Left ventricle myocardium inferior (tissue), 1 donor: ENCODE measurements around the gene CELA1. TPM values are rescaled to one million over a fixed set of nuclear protein-coding genes. Genes with fewer than 3 reads are reported as not detected.

Source experiments
- DNase-seq: peaks from one replicate; pipeline ENCODE4 v3.0.0-alpha.2; 2020
- H3K27ac ChIP-seq: fragments of 200-600 bp; replicated peaks from 2 replicates; pipeline ENCODE4 v1.8.0; 2021
- H3K27me3 ChIP-seq: fragments of 200-600 bp; 2 replicates; pipeline ENCODE4 v1.8.0; 2021; ENCODE audit warnings: low read depth
- H3K36me3 ChIP-seq: fragments of 200-600 bp; 2 replicates; pipeline ENCODE4 v1.8.0; 2021
- H3K4me1 ChIP-seq: fragments of 200-600 bp; 2 replicates; pipeline ENCODE4 v1.8.0; 2021
- H3K4me3 ChIP-seq: fragments of 200-600 bp; 2 replicates; pipeline ENCODE4 v1.8.0; 2021; ENCODE audit warnings: mild to moderate bottlenecking, moderate library complexity
- H3K9me3 ChIP-seq: fragments of 200-600 bp; replicated peaks from 2 replicates; pipeline ENCODE4 v1.8.0; 2021
- CTCF ChIP-seq: fragments of 200-600 bp; IDR thresholded peaks from 2 replicates; pipeline ENCODE4 v1.8.0; 2021; ENCODE audit warnings: antibody characterized with exemption, mild to moderate bottlenecking, borderline replicate concordance
- intact Hi-C: fragments of 100-400 bp; cut with micrococcal nuclease; formaldehyde crosslinking; loops from one replicate; pipeline ENCODE4 v1.11.0; 2022
- total RNA-seq: library from RNA; stranded (reverse); fragmentation: NEBNext Ultra II Directional; extraction: Animal tissue kit (Norgen Biotek cat#: 25700); gene quantifications from one replicate; pipeline ENCODE4 v1.2.1, GENCODE V29; 2021
- donor health status: DM: no; HTN: yes; CAD: no; lungs with severe emphysema.

CELA1 gene
- total RNA-seq, 1 donor from 2014 or later: not detected

DNA sequence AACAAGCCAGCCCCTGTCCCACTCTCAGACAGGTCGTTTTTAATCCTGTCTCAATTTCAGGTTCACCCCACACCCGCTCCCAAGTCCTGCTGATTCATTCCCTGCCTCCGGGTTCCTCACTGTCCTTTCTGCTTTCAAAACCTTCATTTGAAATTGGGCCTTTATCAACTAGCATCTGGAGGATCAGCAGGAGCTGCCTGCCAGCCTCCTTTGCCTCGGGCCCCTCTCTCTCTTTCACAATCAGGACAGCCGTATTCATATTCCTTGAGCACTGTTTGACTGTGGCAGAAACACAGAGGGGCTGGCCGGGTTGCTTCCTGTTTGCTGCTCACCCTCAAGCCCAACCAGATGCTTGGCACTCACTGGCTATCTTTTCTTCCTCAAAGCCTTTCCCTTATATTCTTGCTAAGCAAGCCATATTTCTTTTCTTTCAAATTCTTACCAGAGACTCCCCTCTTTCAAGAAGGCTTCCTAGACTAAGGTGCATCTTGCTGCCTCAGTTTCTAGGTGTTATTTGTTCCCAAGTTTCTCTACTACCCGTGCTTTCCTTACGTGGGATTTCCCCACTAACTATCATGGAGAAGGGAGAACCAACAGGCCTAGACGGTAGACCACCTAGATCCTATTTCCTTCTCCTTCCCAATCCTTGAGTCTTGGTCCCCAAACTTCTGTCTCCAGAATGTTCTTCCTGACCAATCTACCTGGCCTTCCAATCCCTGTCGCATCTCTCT, 41.8 kb upstream of the CELA1 start:
- no peak for DNase-seq
- Histone ChIP-seq H3K27ac (no peak overlapping the region), H3K4me3 (no peak overlapping the region)

GRCh38 chr12:51386351-51386750, 39.9 kb upstream of the CELA1 start:
- Histone ChIP-seq H3K27me3 (peaks cover 10% of the 10 kb centered on the region), H3K4me1 (peaks cover 10% of the 10 kb centered on the region), H3K27ac (no peak overlapping the region), H3K9me3 (no peaks in the 10 kb centered on the region), H3K36me3 (no peaks in the 10 kb centered on the region), H3K4me3 (no peak overlapping the region)
- no peak for TF ChIP-seq CTCF
- no peak for DNase-seq
- intact Hi-C loops: no loop called here

More for the DNA sequence above, 41.8 kb upstream of the CELA1 start:
- no peak for TF ChIP-seq CTCF
- H3K9me3 ChIP-seq: no peaks in the 10 kb centered on the region
- peaks cover 29% of the 10 kb centered on the region for H3K27me3 ChIP-seq
- H3K4me1 ChIP-seq: peaks cover 17% of the 10 kb centered on the region
- intact Hi-C loops: no loop called here
- H3K36me3 ChIP-seq: no peaks in the 10 kb centered on the region

DNA sequence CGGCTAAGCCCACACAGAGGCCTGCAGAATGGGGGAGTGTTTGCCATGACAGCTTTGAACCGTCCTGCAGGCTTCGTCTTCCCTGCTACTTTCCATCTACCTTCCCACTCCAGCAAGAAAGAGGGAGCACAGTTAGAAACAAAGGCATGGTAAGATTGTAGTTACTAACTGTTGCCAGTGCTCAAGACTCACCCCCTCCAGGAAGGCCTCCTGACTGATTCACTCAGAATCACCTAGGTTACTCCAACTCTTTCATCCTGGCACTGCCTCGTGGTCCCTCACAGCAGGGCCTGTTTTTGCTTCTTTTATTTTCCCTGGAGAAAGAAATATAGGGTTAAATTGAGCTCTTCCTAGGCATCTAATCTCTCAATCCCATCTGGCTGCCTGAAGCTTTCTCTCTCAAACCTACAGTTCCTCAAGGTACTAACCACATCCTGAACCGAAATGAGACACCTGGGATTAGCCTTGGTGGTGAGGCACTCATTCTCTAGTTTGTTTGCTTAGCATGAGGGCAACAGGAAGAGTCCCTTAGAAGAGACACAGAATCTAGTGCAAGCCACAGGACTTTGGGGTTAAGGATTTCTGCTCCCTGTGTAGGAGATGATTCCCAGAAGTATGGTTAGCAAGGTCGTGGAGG, 36.9 kb upstream of the CELA1 start:
- TF ChIP-seq CTCF: no peak
- no peak for DNase-seq
- Histone ChIP-seq H3K27me3 (no peaks in the 10 kb centered on the region), H3K9me3 (no peaks in the 10 kb centered on the region), H3K27ac (no peak overlapping the region), H3K4me1 (peaks cover 4% of the 10 kb centered on the region), H3K36me3 (no peaks in the 10 kb centered on the region), H3K4me3 (no peak overlapping the region)
- intact Hi-C loops: no loop called here

DNA sequence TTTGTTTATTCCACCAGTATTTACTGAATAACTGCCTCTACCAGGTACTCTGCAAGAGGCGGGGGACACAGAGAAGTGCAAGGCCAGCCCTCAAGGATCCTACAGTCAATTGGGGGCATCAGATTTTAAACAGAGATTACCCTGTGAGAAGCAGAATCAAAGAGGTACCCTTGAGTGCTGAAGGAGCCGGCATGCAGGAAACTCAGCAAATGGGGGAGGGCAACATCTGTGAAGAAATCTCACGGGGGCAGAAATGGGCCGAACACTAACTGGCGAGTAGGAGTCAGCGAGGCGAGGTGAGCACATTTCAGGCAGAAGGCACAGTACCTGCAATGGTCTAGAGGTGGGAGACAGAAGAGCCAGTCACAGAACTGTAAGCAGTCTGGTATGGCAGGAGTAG, 35.7 kb upstream of the CELA1 start:
- Histone ChIP-seq H3K27me3 (no peaks in the 10 kb centered on the region), H3K9me3 (no peaks in the 10 kb centered on the region), H3K4me3 (no peak overlapping the region), H3K4me1 (peaks cover 4% of the 10 kb centered on the region), H3K27ac (no peak overlapping the region), H3K36me3 (no peaks in the 10 kb centered on the region)
- intact Hi-C loops: no loop called here
- DNase-seq: no peak
- TF ChIP-seq CTCF: no peak

GRCh38 chr12:51381226-51382079, 35.0 kb upstream of the CELA1 start:
- intact Hi-C loops: no loop called here
- Histone ChIP-seq H3K27ac (no peak overlapping the region), H3K27me3 (no peaks in the 10 kb centered on the region), H3K4me1 (peaks cover 4% of the 10 kb centered on the region), H3K9me3 (no peaks in the 10 kb centered on the region), H3K4me3 (no peak overlapping the region), H3K36me3 (no peaks in the 10 kb centered on the region)
- no peak for TF ChIP-seq CTCF
- no peak for DNase-seq
